Testis (tissue), 3 donors: ENCODE measurements around the gene ZNF205. TPM values are rescaled to one million over a fixed set of nuclear protein-coding genes. Genes with fewer than 3 reads are reported as not detected.
"Not testable (repeated sequence)": the region's sequence is repeated elsewhere in the genome, so short reads cannot be mapped to it uniquely, and the experiment has no call there.

Experiments
- DNase-seq: peaks from one replicate; pipeline ENCODE4 v3.0.0-alpha.2; 2019
- H3K27ac ChIP-seq, 2 donors: fragments of 200-600 bp; sonication (generic); one replicate each; pipeline ENCODE4 v1.5.1; 2019
- H3K27me3 ChIP-seq: fragments of 200-600 bp; sonication (generic); one replicate; pipeline ENCODE4 v1.5.1; 2019
- H3K36me3 ChIP-seq: fragments of 200-600 bp; sonication (generic); one replicate; pipeline ENCODE4 v1.5.1; 2017; ENCODE audit warnings: low read depth; ENCODE audit errors: missing control alignments
- H3K4me1 ChIP-seq: fragments of 200-600 bp; sonication (generic); one replicate; pipeline ENCODE4 v1.5.1; 2019
- H3K4me3 ChIP-seq, 2 donors: fragments of 200-600 bp; sonication (generic); one replicate each; pipeline ENCODE4 v1.5.1; 2017 to 2019
- H3K9me3 ChIP-seq: fragments of 200-600 bp; sonication (generic); one replicate; pipeline ENCODE4 v1.5.1; 2017
- CTCF ChIP-seq, 3 experiments: fragments of 450-650 bp in 2 of 3; fragments of 200-600 bp in 1 of 3; sonication (generic) in 1 of 3; IDR thresholded peaks; one replicate each; pipeline ENCODE4 v1.5.1; 2016 to 2019; ENCODE audit warnings: antibody characterized with exemption in 3 of 3, mild to moderate bottlenecking in 2 of 3, moderate library complexity in 1 of 3
- POLR2A ChIP-seq: fragments of 450-650 bp; IDR thresholded peaks from one replicate; pipeline ENCODE4 v1.6.1; 2017; ENCODE audit warnings: antibody characterized with exemption, mild to moderate bottlenecking, moderate library complexity
- WGBS, 2 donors: methylation state at CpG; one replicate each; pipeline ENCODE4 v1.1.5; 2018; 5-methylcytosine and 5-hydroxymethylcytosine counted together
- intact Hi-C: fragments of 100-400 bp; cut with DNase I; formaldehyde crosslinking; loops from one replicate; pipeline ENCODE4 v1.15.1; 2023; ENCODE audit warnings: low total_unique reads
- polyA plus RNA-seq: library from polyadenylated mRNA; stranded (reverse); fragments of 350-450 nt; fragmentation: Illumina TruSeq; extraction: RNeasy Lipid Tissue Mini Kit (QIAGEN cat#74804); gene quantifications from one replicate; pipeline ENCODE4 v1.2.3, GENCODE V29; 2014; ENCODE audit warnings: low read depth, low replicate concordance; ENCODE audit not compliant: insufficient read depth
- total RNA-seq, 2 donors: library from RNA; depleted of rRNA; stranded (reverse); fragments of >200 nt; gene quantifications; one replicate each; pipeline ENCODE4 v1.2.3, GENCODE V29; 2016

The ZNF205 gene
- total and polyA plus RNA-seq, 3 donors from 2014 or later, result 5.5 to 19.4 (median 9.8) TPM

GRCh38 chr16:3080024-3080423, 32.4 kb upstream of the ZNF205 start:
- WGBS, 2 donors, result 82 to 85% methylated on average over 17 of the region's 17 CpGs
- H3K27ac ChIP-seq, result no peak overlapping the region
- DNase-seq, result no peak
- TF ChIP-seq POLR2A (no peak), CTCF (IDR thresholded peaks at IDR 0.05) (no peak)
- H3K9me3 ChIP-seq, result no peaks in the 10 kb centered on the region
- intact Hi-C loops, result no loop called here
- no peak overlapping the region for H3K4me3 ChIP-seq
- no peaks in the 10 kb centered on the region for H3K36me3 ChIP-seq
- peaks cover 5% of the 10 kb centered on the region for H3K4me1 ChIP-seq
- no peaks in the 10 kb centered on the region for H3K27me3 ChIP-seq

DNA sequence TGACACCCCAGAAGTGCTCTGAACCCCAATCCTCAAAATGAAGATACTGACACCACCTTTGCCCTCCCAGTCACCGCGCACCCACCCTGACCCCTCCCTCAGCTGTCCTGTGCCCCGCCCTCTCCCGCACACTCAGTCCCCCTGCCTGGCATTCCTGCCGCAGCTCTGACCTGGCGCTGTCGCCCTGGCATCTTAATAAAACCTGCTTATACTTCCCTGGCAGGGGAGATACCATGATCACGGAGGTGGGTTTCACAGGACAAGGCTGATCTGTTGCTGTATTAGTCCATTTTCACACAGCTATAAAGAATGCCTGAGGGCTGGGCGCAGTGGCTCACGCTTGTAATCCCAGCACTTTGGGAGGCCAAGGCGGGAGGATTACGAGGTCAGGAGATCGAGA, 30.4 kb upstream of the ZNF205 start:
- H3K9me3 ChIP-seq, DNase-seq, intact Hi-C loops, H3K27me3 ChIP-seq, H3K4me1 ChIP-seq, H3K36me3 ChIP-seq, H3K27ac ChIP-seq, H3K4me3 ChIP-seq: not testable (repeated sequence)
- 96 to 98% methylated on average over 10 to 13 of the region's 13 CpGs for WGBS, 2 donors

DNA sequence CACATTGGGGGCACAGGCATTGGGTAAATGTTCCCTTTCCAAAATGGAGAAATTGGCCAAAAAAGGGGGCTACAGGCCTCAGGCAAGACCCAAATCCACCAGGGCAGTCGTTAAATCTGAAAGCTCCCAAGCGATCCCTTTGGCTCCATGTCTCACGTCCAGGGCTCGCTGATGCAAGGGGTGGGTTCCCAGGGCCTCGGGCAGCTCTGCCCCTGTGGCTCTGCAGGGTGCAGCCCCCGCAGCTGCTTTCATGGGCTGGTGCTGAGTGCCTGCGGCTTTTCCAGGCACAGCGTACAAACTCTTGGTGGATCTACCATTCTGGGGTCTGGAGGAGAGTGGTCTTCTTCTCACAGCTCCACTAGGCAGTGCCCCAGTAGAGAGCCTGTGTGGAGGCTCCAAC, 29.0 kb upstream of the ZNF205 start:
- 96 to 99% methylated on average over 7 to 8 of the region's 8 CpGs for WGBS, 2 donors
- not testable (repeated sequence) for DNase-seq

DNA sequence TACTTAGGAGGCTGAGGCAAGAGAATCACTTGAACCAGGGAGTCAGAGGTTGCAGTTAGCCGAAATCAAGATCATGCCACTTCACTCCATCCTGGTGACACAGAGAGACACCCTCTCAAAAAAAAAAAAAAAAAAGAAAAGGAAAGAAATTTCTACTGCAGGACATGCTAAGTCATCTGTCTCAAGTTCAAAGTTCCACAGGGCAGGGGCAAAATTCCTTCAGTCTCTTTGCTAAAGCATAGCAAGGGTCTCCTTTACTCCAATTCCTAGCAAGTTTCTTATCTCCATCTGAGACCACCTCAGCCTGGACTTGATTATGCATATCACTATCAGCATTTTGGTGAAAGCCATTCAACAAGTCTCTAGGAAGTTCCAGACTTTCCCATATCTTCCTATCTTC, 27.9 kb upstream of the ZNF205 start:
- Histone ChIP-seq H3K4me3 (no peak overlapping the region), H3K27me3 (no peaks in the 10 kb centered on the region), H3K9me3 (no peaks in the 10 kb centered on the region), H3K4me1 (peaks cover 20% of the 10 kb centered on the region), H3K36me3 (no peaks in the 10 kb centered on the region), H3K27ac (peak overlapping the region in 1 of 2 donors; percentile 35)
- WGBS, 2 donors, result 90 to 94% methylated on average over 1 of the region's 1 CpG
- DNase-seq, result no peak
- TF ChIP-seq CTCF (IDR thresholded peaks at IDR 0.05), result no peak
- TF ChIP-seq POLR2A, result no peak
- intact Hi-C loops, result no loop called here

More for the DNA sequence above, 29.0 kb upstream of the ZNF205 start:
- H3K36me3 ChIP-seq, H3K4me3 ChIP-seq, H3K9me3 ChIP-seq, intact Hi-C loops, H3K27ac ChIP-seq, H3K27me3 ChIP-seq: not testable (repeated sequence)
- peaks cover 18% of the 10 kb centered on the region for H3K4me1 ChIP-seq

- DNase-seq, result no peak
- H3K27ac ChIP-seq, result peak overlapping the region in 1 of 2 donors; percentile 35
- WGBS, 2 donors, result 52 to 60% methylated on average over 7 of the region's 7 CpGs
- H3K9me3 ChIP-seq, result no peaks in the 10 kb centered on the region
- H3K4me1 ChIP-seq, result peaks cover 20% of the 10 kb centered on the region
- no peak for TF ChIP-seq CTCF (IDR thresholded peaks at IDR 0.05)
- no peak for TF ChIP-seq POLR2A
- intact Hi-C loops, result no loop called here
- no peaks in the 10 kb centered on the region for H3K27me3 ChIP-seq
- H3K36me3 ChIP-seq, result no peaks in the 10 kb centered on the region
- H3K4me3 ChIP-seq, result no peak overlapping the region
Observed at GRCh38 chr16:3084969-3085670, 27.3 kb upstream of the ZNF205 start.
